NB4 (cell line): ENCODE results near the gene P2RX3.

Experiments
- DNase-seq: peaks from one replicate; pipeline ENCODE4 v3.0.0; 2010; ENCODE audit warnings: low read depth
- H3K4me3 ChIP-seq: one replicate; pipeline ENCODE4 v1.5.1; 2011; ENCODE audit warnings: mild to moderate bottlenecking, low read depth, low read length, moderate library complexity
- CTCF ChIP-seq: IDR thresholded peaks from one replicate; pipeline ENCODE4 v1.5.1; 2012; ENCODE audit warnings: low read depth, low read length
- MAX ChIP-seq: IDR thresholded peaks from 2 replicates; pipeline ENCODE4 v1.6.1; 2011; ENCODE audit warnings: low read depth, low read length
- MYC ChIP-seq: IDR thresholded peaks from 2 replicates; pipeline ENCODE4 v1.6.1; 2011; ENCODE audit warnings: low read depth, low read length
- POLR2A ChIP-seq: IDR thresholded peaks from 2 replicates; pipeline ENCODE4 v1.6.1; 2011; ENCODE audit warnings: mild to moderate bottlenecking; ENCODE audit not compliant: insufficient read length; ENCODE audit errors: extremely low read depth

The P2RX3 gene

GRCh38 chr11:57354699-57355098 is 16.5 kb downstream of the P2RX3 start:
- TF ChIP-seq MYC, result no peak
- no peak for TF ChIP-seq CTCF
- no peak for TF ChIP-seq MAX
- no peak for TF ChIP-seq POLR2A
- H3K4me3 ChIP-seq, result no peak overlapping the region
- DNase-seq, result no peak

GRCh38 chr11:57356268-57356667 is 18.1 kb downstream of the P2RX3 start:
- DNase-seq, result no peak
- TF ChIP-seq MYC (no peak), MAX (no peak), CTCF (no peak), POLR2A (no peak)
- no peak overlapping the region for H3K4me3 ChIP-seq

- TF ChIP-seq POLR2A (no peak), CTCF (no peak)
- H3K4me3 ChIP-seq, result no peak overlapping the region
- no peak for DNase-seq
These were observed 19.2 kb downstream of the P2RX3 start for GRCh38 chr11:57357310-57357709.

- no peak for DNase-seq
These were observed 19.7 kb downstream of the P2RX3 start for GRCh38 chr11:57357856-57358255.

GRCh38 chr11:57358543-57358961 is 20.4 kb downstream of the P2RX3 start:
- no peak overlapping the region for H3K4me3 ChIP-seq
- TF ChIP-seq CTCF (no peak), POLR2A (no peak), MYC (no peak), MAX (no peak)
- no peak for DNase-seq

More at GRCh38 chr11:57357856-57358255, 19.7 kb downstream of the P2RX3 start:
- no peak overlapping the region for H3K4me3 ChIP-seq
- TF ChIP-seq POLR2A, result no peak
- no peak for TF ChIP-seq CTCF
- no peak for TF ChIP-seq MAX
- TF ChIP-seq MYC, result no peak

- TF ChIP-seq CTCF (no peak), POLR2A (no peak), MAX (no peak), MYC (no peak)
- DNase-seq, result no peak
- no peak overlapping the region for H3K4me3 ChIP-seq
These were observed 20.8 kb downstream of the P2RX3 start for GRCh38 chr11:57358991-57359390.
